NCI-H226 (cell line): ENCODE data around the gene SPPL2B.

Source experiments
- DNase-seq: peaks from one replicate; pipeline ENCODE4 v3.0.0-alpha.2; 2015

Gene SPPL2B

GRCh38 chr19:2302319-2303210 is 25.9 kb upstream of the SPPL2B start:
- DNase-seq = no peak

DNA sequence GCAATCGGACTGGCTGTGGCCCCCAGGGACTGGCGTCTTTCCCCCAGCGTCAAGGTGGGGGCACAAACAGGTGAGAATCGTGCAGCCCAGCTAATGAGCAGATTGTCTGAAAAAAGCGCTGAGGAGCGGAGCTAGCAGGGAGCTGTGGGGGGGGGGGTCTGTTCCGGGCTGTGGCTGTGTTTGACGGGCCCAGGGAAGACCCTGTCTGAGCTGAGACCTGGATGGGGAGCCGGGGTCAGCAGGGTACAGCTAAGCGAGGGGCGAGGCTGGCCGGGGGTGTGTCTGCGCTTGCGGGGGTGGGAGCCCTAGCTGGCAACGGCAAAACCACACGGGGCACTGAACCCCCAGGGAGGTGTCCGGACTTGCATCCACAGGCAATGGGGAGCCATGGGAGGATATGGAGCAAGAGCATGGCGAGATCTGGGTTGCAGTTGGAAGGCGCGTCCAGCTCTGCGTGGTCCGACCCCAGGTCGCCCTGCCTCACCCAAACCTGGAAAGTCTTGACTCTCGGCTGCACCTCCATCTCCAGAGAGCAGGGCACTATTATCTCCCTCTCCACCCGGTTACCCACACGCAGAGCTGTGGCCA is 25.2 kb upstream of the SPPL2B start:
- no peak for DNase-seq

DNA sequence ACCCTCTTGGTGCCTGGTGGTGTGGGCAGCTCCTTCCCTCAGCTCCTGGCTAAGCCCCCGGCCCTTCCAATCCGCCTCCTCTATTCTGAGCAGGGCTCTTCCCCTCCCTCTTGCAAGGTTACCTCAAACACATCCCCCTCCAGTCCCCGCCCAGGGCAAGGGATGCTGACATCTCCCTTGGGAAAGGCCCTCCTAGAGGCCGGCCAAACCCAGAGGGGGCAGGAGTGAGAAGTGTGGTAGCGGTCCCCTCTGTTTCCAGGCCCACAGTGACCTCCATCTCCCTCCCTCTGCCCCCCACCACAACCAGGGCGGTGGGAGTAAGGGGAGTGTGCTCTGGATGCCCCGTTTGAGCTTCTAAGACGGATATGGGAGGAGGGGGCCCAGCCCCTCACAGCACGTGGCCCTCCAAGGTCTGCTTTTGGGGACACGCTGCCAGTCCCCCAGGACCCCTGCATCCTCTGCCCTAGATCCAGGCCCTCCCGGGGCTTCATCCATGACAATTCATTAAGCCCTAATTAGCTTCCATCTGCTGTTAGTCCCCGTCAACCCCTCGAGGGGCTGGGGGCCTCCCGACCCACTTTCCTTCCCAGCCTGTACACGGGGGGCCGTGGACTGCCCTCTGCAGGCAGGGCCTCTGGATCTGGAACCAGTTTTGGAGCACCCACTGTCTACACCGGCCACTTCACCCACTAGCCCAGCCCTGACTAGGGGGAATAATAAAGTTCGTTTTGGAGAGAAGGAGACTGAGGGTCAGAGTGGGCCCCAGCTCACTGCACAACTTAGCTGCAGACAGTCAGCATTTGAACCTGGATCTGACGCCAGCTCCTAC is 22.8 kb upstream of the SPPL2B start:
- no peak for DNase-seq

GRCh38 chr19:2306281-2306806 is 22.1 kb upstream of the SPPL2B start:
- no peak for DNase-seq

DNA sequence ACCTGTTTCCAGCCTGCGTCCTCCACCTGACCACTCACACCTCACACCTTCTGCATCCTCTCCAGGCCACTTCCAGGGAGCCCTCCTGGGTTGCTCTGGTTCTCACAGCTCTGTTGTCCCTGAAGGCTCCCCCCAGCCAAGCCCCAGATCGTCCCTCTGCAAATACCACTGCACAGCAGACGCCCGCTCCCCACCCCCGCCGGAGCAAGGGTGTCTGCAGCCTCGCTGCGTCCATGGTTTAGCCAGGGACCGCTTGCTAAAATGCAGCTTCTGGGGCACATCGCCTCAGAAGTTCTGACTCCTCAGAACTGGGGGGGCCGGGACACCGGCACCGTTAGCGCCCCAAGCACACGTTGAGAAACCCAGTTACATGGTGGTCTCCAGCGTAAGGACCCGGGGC is 21.5 kb upstream of the SPPL2B start:
- no peak for DNase-seq

- DNase-seq = no peak
Observed at GRCh38 chr19:2307518-2308012, 20.9 kb upstream of the SPPL2B start.

DNA sequence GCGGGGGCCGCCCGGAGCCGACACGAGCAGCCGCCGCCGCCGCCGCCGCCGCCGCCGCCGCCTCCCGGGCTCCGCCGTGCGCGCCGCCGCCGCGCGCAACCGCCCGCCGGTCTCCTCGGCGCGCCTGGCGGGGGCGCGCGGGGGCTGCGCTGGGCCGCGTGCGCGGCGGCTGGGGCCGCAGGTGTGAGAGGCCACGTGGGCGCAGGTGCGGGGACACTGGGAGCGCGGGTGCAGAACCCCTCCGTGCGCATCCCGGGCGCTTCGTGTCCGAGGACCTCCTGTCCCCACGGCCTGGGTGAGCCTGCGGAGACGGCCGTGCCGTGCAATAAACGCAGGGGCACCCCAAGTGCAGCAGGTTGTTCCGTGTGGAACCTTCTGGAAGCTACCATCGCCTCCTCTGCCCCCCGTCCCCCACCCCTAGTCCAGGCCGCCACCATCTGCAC is 20.3 kb upstream of the SPPL2B start, which contains the start of gene LINGO3:
Gene LINGO3 (minus strand): TSS at position 41 of the 443 bp plus-strand sequence. CDS start 16,378 bp downstream, outside the sequence.
- no peak for DNase-seq

- no peak for DNase-seq
Observed at GRCh38 chr19:2309734-2310362, 18.6 kb upstream of the SPPL2B start.

DNA sequence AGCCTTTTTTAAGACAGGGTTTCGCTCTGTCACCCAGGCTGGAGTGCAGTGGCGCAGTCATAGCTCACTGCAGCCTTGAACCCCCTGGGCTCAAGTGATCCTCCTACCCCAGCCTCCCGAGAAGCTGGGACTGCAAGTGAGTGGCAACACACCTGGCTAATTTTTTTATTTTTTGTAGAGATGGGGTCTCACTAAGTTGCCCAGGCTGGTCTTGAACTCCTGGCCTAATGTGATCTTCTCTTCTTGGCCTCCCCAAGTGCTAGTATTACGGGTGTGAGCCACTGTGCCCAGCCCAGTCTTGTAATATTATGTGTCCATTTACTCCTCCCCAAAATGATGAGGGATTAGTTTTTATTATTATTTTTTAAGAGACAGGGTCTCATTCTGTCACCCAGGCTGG is 17.4 kb upstream of the SPPL2B start:
- no peak for DNase-seq

GRCh38 chr19:2312820-2313501 is 15.5 kb upstream of the SPPL2B start:
- no peak for DNase-seq

DNA sequence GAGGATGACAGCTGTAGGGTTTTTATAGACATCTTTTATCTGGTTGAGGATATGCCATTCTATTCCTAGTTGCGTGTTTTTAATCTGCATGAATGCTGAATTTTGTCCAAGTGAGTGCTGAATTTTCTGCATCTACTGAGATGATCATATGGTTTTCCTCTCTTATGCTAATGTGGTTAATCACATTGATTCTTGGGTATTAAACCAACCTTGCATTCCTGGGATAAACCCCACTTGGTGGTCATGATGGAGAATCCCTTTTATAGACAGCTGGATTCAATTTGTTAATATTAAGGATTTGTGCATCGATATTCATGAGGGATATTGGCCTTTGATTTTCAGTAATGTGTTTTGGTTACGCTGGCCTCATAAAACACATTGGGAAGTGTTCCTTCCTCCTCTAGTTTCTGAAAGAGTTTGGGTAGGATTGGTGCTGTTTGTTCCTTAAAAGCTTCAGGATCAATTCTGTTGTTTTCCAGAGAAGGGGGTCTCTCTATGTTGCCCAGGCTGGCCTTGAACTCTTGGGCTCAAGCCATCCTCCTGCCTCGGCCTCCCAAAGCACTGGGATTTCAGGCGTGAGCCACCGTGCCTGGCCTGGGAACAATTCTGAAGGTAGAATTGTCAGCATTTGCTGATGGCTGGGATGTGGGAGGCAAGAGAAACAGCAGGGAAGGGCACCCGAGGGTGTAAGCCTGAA is 13.2 kb upstream of the SPPL2B start:
- no peak for DNase-seq

DNA sequence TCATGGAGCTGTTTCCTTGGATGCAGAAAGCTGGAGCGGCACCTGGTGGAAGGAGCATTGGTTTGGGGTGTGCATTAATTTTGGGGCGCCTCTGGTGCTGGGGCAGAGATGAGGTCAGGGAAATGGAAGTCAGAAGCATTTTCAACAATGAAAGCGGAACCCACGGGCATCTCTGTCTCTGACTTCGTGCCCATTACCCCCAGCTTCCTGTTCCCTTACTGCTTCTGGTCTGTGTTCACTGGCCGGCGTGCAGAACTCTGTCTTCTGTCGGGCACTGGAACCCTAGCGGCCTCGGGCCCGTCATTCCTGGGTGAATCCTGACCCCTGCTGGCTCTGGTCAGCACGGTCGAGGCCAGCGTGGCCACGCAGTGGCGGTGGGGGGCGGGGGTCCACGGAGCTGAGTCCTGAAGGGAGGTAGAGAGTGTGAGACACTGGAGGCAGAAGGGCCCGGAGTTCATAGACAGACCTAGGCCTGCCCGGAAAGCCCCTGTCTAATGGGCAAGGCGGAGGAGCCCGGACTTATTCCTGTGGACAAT is 12.6 kb upstream of the SPPL2B start:
- peak; percentile 41 for DNase-seq

DNA sequence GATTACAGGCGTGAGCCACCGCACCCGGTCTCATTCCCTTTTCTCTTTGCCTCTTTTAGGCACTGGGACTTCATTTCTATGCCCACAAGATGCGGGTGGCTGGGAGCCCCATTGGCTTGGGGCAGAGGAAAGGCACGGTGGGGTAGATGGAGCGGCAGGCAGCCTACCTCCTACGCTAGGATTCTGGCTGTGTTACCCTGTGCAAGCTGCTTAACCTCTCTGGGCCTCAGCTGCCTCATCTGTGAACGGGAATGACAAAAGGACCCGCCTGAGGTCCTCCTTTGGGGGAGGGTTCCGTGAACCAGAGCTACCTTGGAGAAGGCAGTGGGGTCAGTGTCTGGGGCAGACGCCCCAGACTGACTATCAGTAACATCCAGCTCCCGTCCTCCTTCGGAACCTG is 11.2 kb upstream of the SPPL2B start:
- no peak for DNase-seq

- DNase-seq = no peak
Observed at GRCh38 chr19:2317756-2318155, 10.7 kb upstream of the SPPL2B start.

GRCh38 chr19:2318923-2319322 is 9.6 kb upstream of the SPPL2B start:
- DNase-seq = no peak

DNA sequence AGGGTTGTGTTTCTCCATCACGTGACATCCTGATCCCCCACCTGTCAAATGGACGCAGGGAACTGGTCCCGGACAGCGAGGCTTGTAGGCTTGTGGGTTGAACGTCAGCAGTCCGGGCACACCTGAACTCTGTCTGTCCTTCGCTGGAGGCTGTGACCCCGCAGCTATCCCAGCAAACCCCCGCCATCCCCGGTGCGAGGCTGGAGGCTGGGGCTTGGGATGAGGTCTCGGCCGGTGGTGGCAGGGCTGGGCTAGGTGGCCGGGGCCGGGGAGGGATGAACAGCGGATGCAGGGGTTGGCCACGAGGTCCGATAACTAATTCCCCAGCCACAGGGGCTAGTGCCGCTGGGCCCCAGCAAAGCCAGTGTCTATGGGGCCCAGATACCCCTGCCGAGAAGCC is 8.9 kb upstream of the SPPL2B start:
- no peak for DNase-seq

- DNase-seq = no peak
Observed at GRCh38 chr19:2320049-2320448, 8.4 kb upstream of the SPPL2B start.

- DNase-seq = no peak
Observed at GRCh38 chr19:2320939-2321338, 7.5 kb upstream of the SPPL2B start.

DNA sequence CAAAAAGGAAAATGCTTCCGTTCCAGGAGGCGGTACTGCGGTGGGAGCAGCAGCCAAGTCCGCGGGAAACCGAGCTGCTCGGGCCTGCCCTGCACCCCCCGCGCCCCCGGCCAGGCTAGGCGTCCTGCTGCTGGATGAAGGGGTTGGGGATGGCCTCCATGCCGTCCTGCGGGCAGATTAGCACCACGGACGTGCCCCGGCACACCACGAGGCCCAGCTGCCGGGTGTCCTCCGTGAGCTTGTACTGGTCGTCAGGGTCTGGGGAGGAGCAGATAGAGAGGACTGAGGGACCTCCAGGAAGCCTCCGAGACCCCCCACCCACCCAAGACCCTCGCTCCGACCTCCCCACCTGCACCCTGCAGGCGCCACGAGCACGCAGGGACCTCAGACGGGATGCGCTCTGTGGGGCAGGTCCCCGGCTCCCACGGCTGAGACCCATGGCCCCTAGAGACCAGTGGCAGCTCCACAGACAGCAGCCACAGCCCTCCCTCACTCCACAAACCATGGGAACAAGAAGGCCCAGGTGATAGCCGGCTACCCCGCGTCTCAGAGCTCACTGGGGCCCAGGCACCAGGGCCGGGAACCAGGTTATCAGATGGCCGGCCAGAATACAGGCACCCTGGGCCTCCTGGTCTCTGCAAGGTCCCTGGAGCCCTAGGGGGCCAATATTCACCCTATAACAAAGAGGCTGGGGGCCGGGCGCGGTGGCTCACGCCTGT is 6.8 kb upstream of the SPPL2B start:
- no peak for DNase-seq

DNA sequence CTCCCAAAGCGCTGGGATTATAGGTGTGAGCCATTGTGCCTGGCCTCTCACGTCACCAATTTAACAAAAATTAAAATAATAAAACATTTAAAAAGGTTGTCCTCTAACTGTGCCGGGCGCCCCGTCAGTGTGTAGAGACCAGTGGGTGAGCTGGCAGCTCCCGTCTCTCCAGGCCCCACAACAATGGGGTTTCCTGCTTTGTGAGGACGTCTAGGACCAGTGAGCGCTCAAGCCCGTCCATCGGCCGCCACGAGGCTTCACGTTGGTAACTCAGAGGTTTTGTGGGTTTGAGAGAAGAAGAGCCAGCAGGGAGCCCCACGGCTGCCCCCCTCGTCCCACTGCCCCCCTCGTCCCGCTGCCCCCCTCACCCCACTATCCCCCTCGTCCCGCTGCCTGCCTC is 4.8 kb upstream of the SPPL2B start:
- DNase-seq = no peak
